Fibroblast of mammary gland (primary cell): Measurements from ENCODE around the gene GPATCH4.

Experiments used
- DNase-seq: peaks from one replicate; pipeline ENCODE4 v3.0.0-alpha.2; 2010; ENCODE audit warnings: low read depth
- H3K4me3 ChIP-seq: 2 replicates; pipeline ENCODE4 v1.5.1; 2011; ENCODE audit warnings: low read depth, mild to moderate bottlenecking, low read length, moderate library complexity; ENCODE audit not compliant: control insufficient read depth
- TF ChIP-seq, protein P1 (sequence below): conservative IDR thresholded peaks from 2 replicates; pipeline ENCODE4 v1.5.1; 2011; ENCODE audit warnings: low read depth, low read length, inconsistent platforms; ENCODE audit not compliant: control insufficient read depth, insufficient read depth

The GPATCH4 gene

GRCh38 chr1:156571261-156571852 is 29.9 kb downstream of the GPATCH4 start:
- TF ChIP-seq, protein P1, sequence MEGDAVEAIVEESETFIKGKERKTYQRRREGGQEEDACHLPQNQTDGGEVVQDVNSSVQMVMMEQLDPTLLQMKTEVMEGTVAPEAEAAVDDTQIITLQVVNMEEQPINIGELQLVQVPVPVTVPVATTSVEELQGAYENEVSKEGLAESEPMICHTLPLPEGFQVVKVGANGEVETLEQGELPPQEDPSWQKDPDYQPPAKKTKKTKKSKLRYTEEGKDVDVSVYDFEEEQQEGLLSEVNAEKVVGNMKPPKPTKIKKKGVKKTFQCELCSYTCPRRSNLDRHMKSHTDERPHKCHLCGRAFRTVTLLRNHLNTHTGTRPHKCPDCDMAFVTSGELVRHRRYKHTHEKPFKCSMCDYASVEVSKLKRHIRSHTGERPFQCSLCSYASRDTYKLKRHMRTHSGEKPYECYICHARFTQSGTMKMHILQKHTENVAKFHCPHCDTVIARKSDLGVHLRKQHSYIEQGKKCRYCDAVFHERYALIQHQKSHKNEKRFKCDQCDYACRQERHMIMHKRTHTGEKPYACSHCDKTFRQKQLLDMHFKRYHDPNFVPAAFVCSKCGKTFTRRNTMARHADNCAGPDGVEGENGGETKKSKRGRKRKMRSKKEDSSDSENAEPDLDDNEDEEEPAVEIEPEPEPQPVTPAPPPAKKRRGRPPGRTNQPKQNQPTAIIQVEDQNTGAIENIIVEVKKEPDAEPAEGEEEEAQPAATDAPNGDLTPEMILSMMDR = no peak
- DNase-seq = peak; percentile 94
- H3K4me3 ChIP-seq = peak overlapping the region; percentile 87

DNA sequence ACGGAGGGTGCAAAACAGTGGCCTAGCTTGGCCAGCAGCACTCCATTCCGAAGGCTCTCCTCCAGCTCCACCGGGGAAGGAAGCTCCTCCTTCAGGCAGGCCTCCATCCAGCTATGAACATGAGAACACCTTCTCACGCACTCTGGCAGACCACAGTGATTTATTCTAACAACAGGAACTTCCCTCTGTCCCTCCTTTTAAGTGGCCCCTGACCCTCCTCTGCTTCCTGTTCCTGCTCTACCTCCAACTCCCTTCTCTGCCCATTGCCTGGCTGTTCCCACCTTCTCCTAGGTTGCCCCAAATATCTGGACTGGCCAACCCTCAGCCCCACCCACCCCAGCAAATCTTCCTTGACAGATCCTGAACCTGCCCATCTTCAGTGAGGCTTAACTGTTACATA is 34.8 kb downstream of the GPATCH4 start:
- no peak overlapping the region for H3K4me3 ChIP-seq
- no peak for DNase-seq
- TF ChIP-seq, protein P1 = no peak

- H3K4me3 ChIP-seq = no peak overlapping the region
- TF ChIP-seq, protein P1 = no peak
- DNase-seq = no peak
Measured at GRCh38 chr1:156565519-156565918, 35.8 kb downstream of the GPATCH4 start.

- H3K4me3 ChIP-seq = no peak overlapping the region
- no peak for DNase-seq
- TF ChIP-seq, protein P1 = no peak
Measured at GRCh38 chr1:156560585-156561163, 40.6 kb downstream of the GPATCH4 start.

DNA sequence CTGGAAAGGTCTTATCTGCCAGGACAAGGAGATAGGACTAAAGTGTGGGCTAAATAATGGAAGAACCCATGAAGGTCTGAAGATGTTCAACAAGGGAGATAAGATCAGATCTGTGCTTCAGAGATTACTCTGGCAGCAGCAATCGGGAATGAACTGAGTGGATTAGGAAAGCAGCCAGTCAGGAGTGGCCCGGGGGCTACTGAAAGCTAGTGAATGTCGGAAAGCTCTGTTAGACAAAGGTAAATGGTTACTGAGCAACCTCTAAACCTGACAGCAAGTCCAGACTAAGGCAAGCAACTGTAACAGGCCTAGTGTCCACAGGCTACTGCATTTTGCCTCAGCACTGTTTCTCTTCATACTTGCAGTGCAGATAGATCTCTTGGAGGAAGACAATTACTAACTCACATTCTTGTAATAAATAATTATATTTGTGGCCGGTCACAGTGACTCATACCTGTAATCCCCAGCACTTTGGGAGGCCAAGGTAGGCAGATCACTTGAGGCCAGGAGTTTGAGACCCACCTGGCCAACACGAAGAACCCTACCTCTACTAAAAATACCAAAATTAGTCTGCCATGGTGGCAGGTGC is 41.4 kb downstream of the GPATCH4 start:
- no peak for DNase-seq
- TF ChIP-seq, protein P1 = no peak
- H3K4me3 ChIP-seq = no peak overlapping the region

DNA sequence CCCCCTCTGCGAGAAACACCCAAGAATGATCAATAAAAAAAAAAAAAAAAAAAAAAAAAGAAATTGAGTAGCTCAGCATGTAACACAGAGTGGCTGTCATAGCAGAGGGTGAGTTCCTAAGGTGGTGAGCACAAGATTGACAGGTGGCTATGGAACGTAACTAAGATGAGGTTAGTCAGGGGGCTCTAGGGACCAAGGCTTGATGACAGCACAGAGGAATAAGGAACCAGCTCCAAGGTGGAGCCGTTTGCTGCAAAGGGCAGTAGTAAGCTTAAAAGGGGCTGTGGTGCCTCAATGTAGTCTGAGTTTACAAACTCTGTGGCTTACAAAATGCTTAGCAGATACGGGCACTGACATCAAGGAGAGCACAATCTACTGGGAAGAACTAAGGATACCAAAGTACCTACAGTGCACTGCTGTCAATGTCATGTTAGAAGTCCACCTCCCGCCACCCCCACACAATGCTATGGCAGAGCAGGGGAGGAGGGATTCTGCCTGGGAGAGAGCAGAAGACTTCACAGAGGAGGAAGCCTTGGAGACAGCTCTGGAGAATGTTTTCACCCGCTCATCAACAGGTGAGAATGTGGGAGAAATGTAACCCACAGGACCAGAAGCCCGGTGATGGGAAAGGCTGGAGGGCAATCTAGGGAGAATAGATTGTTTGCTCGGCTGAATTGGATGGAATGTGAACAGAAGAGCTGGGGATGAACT is 42.0 kb downstream of the GPATCH4 start:
- TF ChIP-seq, protein P1 = no peak
- H3K4me3 ChIP-seq = no peak overlapping the region
- DNase-seq = no peak
